ENCODE data around the gene SUCO.

SUCO gene

DNA sequence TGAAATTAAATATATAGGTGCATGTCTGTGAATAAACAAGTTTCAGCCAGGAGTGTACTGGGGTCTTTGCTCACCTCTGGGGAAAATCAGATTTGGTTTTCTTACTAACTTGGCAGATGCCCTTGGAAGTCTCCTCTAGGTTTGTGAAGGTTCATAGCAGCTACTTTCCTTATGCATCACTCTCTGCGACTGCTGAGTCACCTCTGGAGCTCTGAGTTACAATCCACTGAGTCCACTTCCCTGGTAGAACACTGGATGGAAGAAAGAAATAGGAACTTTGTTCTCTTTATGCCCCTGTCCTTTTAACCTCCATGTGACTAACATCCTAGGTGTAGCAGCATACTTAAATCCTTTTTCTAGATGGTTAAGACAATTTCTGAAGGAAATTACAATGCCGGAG is 121.6 kb downstream of the SUCO start:
- peak; percentile 7 for DNase-seq

- no peak for DNase-seq
Observed at GRCh38 chr1:172656576-172656975, 123.6 kb downstream of the SUCO start.

DNA sequence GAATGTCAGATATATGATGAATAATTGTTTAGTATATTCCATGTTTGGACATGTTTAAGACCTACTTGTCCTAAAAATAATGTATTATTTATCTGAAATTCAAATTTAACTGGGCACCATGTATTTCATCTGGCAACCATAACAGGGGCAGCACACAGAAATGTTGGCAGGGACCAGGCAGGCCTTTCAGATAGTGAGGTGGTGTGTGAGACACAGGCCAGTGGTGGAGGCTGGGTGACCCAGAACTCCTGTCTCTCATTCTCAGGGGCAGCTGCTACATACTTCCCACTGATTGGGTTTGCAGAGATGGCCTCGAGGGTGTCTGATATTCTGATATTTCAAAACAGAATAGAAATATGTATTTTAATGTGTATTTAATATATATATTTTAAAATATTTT is 124.6 kb downstream of the SUCO start:
- no peak for DNase-seq

- no peak for DNase-seq
Observed at GRCh38 chr1:172658871-172659453, 126.0 kb downstream of the SUCO start, which contains the start of gene FASLG. Gene FASLG, plus strand, starts transcription at chr1:172659103. Its CDS starts 99 bp downstream, at chr1:172659202.

GRCh38 chr1:172661107-172661506 is 128.2 kb downstream of the SUCO start:
- DNase-seq = peak; percentile 13

Data from inflammatory macrophage treated with lipopolysaccharide for 4 hours (primary cell).